GM23338 (cell line): ENCODE results near the gene CROCC2. TPM values are rescaled to one million over a fixed set of nuclear protein-coding genes. Genes with fewer than 3 reads are reported as not detected.

Experiments used
- ATAC-seq: fragments of 200-7000 bp; cut with Tn5 transposase; 3 replicates; pipeline ENCODE4 v1.9.1; 2020
- DNase-seq: peaks from one replicate; pipeline ENCODE4 v3.0.0-alpha.2; 2015; ENCODE audit warnings: low spot score
- H2AFZ ChIP-seq: fragments of 200-600 bp; sonication (generic); 2 replicates; pipeline ENCODE4 v1.8.0; 2016; ENCODE audit warnings: antibody characterized with exemption, mild to moderate bottlenecking, moderate library complexity
- H3F3A ChIP-seq: fragments of 200-600 bp; sonication (generic); replicated peaks from 2 replicates; pipeline ENCODE4 v1.8.0; 2017; ENCODE audit warnings: antibody characterized with exemption, mixed run types, low read depth
- H3K27ac ChIP-seq: fragments of 200-600 bp; sonication (generic); 2 replicates; pipeline ENCODE4 v1.6.1; 2016; ENCODE audit warnings: low read depth
- H3K27me3 ChIP-seq: fragments of 200-600 bp; sonication (generic); 2 replicates; pipeline ENCODE4 v1.8.0; 2016; ENCODE audit warnings: mild to moderate bottlenecking, mixed run types, moderate library complexity; ENCODE audit not compliant: insufficient read depth
- H3K36me3 ChIP-seq: fragments of 200-600 bp; sonication (generic); 2 replicates; pipeline ENCODE4 v1.8.0; 2016; ENCODE audit warnings: mild to moderate bottlenecking; ENCODE audit not compliant: insufficient read depth
- H3K4me1 ChIP-seq: fragments of 200-600 bp; sonication (generic); 2 replicates; pipeline ENCODE4 v1.8.0; 2016; ENCODE audit warnings: mild to moderate bottlenecking, moderate library complexity; ENCODE audit not compliant: insufficient read depth
- H3K4me2 ChIP-seq: fragments of 200-600 bp; sonication (generic); 2 replicates; pipeline ENCODE4 v1.7.1; 2017; ENCODE audit warnings: mixed run types
- H3K4me3 ChIP-seq: fragments of 200-600 bp; sonication (generic); 2 replicates; pipeline ENCODE4 v1.6.1; 2016; ENCODE audit warnings: mixed run types
- H3K79me2 ChIP-seq: fragments of 200-600 bp; sonication (generic); replicated peaks from 2 replicates; pipeline ENCODE4 v1.8.0; 2017; ENCODE audit warnings: mild to moderate bottlenecking; ENCODE audit not compliant: insufficient read depth
- H3K9me2 ChIP-seq: fragments of 200-600 bp; sonication (generic); 2 replicates; pipeline ENCODE4 v1.8.0; 2017; ENCODE audit not compliant: insufficient read depth
- H4K20me1 ChIP-seq: fragments of 200-600 bp; sonication (generic); replicated peaks from 2 replicates; pipeline ENCODE4 v1.8.0; 2017; ENCODE audit warnings: mild to moderate bottlenecking; ENCODE audit not compliant: insufficient read depth
- H3K27ac Mint-ChIP-seq: 2 replicates; pipeline ENCODE4 v1.8.0; 2020; ENCODE audit warnings: inconsistent platforms, mild to moderate bottlenecking, moderate library complexity, mixed read lengths
- H3K27me3 Mint-ChIP-seq: 3 replicates; pipeline ENCODE4 v1.8.0; 2022; ENCODE audit warnings: low read depth, mild to moderate bottlenecking, moderate library complexity, mixed read lengths, inconsistent platforms; ENCODE audit not compliant: insufficient read depth, poor library complexity
- H3K36me3 Mint-ChIP-seq: 3 replicates; pipeline ENCODE4 v1.8.0; 2021; ENCODE audit warnings: low read depth, mild to moderate bottlenecking, inconsistent platforms, moderate library complexity, mixed read lengths
- H3K4me1 Mint-ChIP-seq: 3 replicates; pipeline ENCODE4 v1.8.0; 2020; ENCODE audit warnings: mild to moderate bottlenecking, inconsistent platforms, mixed read lengths
- H3K4me3 Mint-ChIP-seq: 3 replicates; pipeline ENCODE4 v1.8.0; 2021; ENCODE audit warnings: moderate library complexity, mild to moderate bottlenecking, inconsistent platforms, mixed read lengths
- H3K9me3 Mint-ChIP-seq: 3 replicates; pipeline ENCODE4 v1.8.0; 2020; ENCODE audit warnings: moderate library complexity, mild to moderate bottlenecking, inconsistent platforms, mixed read lengths
- CREB1 ChIP-seq: fragments of 250-450 bp; sonication (Bioruptor Pico); IDR thresholded peaks from 2 replicates; pipeline ENCODE4 v1.5.0; 2020; ENCODE audit warnings: low read depth, mild to moderate bottlenecking, moderate library complexity
- EZH2 ChIP-seq: fragments of 200-600 bp; sonication (generic); IDR thresholded peaks from one replicate; pipeline ENCODE4 v1.8.0; 2017; ENCODE audit warnings: antibody characterized with exemption, mild to moderate bottlenecking, low read depth; ENCODE audit not compliant: unreplicated experiment
- EZH2phosphoT487 ChIP-seq: fragments of 200-600 bp; sonication (generic); IDR thresholded peaks from one replicate; pipeline ENCODE4 v1.8.1; 2018; ENCODE audit warnings: antibody characterized with exemption; ENCODE audit not compliant: unreplicated experiment
- JUNB ChIP-seq: IDR thresholded peaks from one replicate; pipeline ENCODE4 v1.6.1; 2016; ENCODE audit warnings: antibody characterized with exemption; ENCODE audit not compliant: unreplicated experiment
- NANOG ChIP-seq: IDR thresholded peaks from 2 replicates; pipeline ENCODE4 v1.6.1; 2016; ENCODE audit warnings: antibody characterized with exemption, borderline replicate concordance
- POLR2AphosphoS5 ChIP-seq: IDR thresholded peaks from 2 replicates; pipeline ENCODE4 v1.6.1; 2016; ENCODE audit warnings: antibody characterized with exemption, low read depth
- STAT1 ChIP-seq: IDR thresholded peaks from one replicate; pipeline ENCODE4 v1.6.1; 2016; ENCODE audit warnings: antibody characterized with exemption; ENCODE audit not compliant: unreplicated experiment
- ZNF114 ChIP-seq: fragments of 250-450 bp; sonication (Bioruptor Pico); IDR thresholded peaks from 2 replicates; pipeline ENCODE4 v1.5.0; 2020; ENCODE audit warnings: mild to moderate bottlenecking, moderate library complexity
- ZNF331 ChIP-seq: fragments of 250-450 bp; sonication (Bioruptor Pico); IDR thresholded peaks from 2 replicates; pipeline ENCODE4 v1.5.0; 2020; ENCODE audit warnings: low read depth, mild to moderate bottlenecking, moderate library complexity
- polyA plus RNA-seq: library from polyadenylated mRNA; unstranded; fragments of >200 nt; fragmentation: Nextera tagmentation; extraction: Ambion mirVana; gene quantifications from 2 replicates; pipeline ENCODE4 v1.2.1, GENCODE V29; 2016
- total RNA-seq: library from RNA; depleted of rRNA; stranded (reverse); fragments of >200 nt; shearing (Covaris generic); gene quantifications from 2 replicates; pipeline ENCODE4 v1.2.3, GENCODE V29; 2014
- TF ChIP-seq, protein P1 (sequence below), 2 experiments: fragments of 200-600 bp in 1 of 2; sonication (generic) in 1 of 2; conservative IDR thresholded peaks; 2 replicates each; pipeline versions ENCODE4 v1.5.1 to v1.6.1; 2016 to 2017; ENCODE audit warnings: antibody characterized with exemption in 2 of 2, low read depth in 2 of 2, mild to moderate bottlenecking in 2 of 2, moderate library complexity in 1 of 2
- TF ChIP-seq, protein P2 (sequence below): fragments of 250-450 bp; sonication (Bioruptor Pico); IDR thresholded peaks from 2 replicates; pipeline ENCODE4 v1.5.0; 2020; ENCODE audit warnings: mild to moderate bottlenecking, moderate library complexity
- TF ChIP-seq, protein P3 (sequence below): IDR thresholded peaks from 2 replicates; pipeline ENCODE4 v1.6.1; 2016; ENCODE audit warnings: antibody characterized with exemption
- TF ChIP-seq, protein P4 (sequence below): IDR thresholded peaks from one replicate; pipeline ENCODE4 v1.6.1; 2018; ENCODE audit warnings: antibody characterized with exemption; ENCODE audit not compliant: unreplicated experiment

The CROCC2 gene
- total and polyA plus RNA-seq, 2 experiments from 2014 or later, result not detected

DNA sequence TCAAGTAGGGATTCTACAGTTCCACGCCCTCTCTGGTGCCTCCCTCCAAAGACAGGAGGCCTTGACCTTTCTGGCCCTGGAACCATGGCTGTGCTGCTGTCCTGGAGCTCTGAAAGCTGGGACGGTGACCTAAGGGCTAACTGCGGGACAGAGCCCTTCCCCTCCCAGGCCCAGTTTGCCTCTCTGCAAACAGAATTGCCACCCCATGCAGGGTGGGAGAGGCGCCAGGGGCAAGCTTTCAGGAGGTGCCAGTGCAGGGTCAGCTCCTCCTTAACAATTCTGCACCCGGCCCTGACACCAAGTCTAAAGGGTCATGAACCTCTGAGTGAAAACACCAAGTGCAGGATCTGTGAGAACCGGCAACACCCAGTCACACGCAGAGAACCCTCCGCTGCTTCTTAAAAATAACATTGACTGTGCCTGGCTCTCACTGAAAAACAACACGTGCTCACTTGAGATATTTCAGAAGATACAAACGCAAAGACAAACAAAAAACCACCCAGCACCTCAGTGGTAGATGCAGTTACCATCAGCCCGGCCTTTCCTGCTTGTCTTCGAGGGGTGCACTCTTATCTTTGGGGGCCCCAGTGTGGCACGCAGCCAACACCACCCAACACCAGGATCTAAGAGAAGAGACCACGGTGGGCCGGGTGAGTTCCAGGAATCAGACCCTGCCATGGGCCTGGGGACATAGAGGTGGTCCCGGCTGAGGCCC, 91.2 kb downstream of the CROCC2 start:
- H3K27ac Mint-ChIP-seq, result no peak overlapping the region
- peak overlapping the region; percentile 62 for H3K4me3 Mint-ChIP-seq
- Histone ChIP-seq H3K4me3 (peak overlapping the region; percentile 78), H2AFZ (no peak overlapping the region), H3K9me2 (no peaks in the 10 kb centered on the region), H3K4me2 (peak overlapping the region; percentile 81; the same call in 1 of the 2 replicates), H3K27me3 (peaks cover 18% of the 10 kb centered on the region), H3K27ac (no peak overlapping the region), H3K4me1 (no peaks in the 10 kb centered on the region), H4K20me1 (no peaks in the 10 kb centered on the region; the same call in 1 of the 2 replicates), H3K79me2 (no peaks in the 10 kb centered on the region), H3F3A (no peaks in the 10 kb centered on the region), H3K36me3 (no peaks in the 10 kb centered on the region)
- H3K36me3 Mint-ChIP-seq, result no peaks in the 10 kb centered on the region; the same call in 2 of the 3 replicates
- DNase-seq (no peak), ATAC-seq (no peak)
- H3K27me3 Mint-ChIP-seq, result peaks cover 24% of the 10 kb centered on the region
- peaks cover 4% of the 10 kb centered on the region; the same call in 1 of the 3 replicates for H3K4me1 Mint-ChIP-seq
- no peaks in the 10 kb centered on the region for H3K9me3 Mint-ChIP-seq
- TF ChIP-seq ZNF114 (CRISPR knock-in tag) (no peak), STAT1 (no peak), ZNF331 (CRISPR knock-in tag) (no peak), POLR2AphosphoS5 (no peak), NANOG (no peak), JUNB (no peak), EZH2phosphoT487 (no peak), EZH2 (no peak), CREB1 (CRISPR knock-in tag) (no peak)
- TF ChIP-seq, protein P1, sequence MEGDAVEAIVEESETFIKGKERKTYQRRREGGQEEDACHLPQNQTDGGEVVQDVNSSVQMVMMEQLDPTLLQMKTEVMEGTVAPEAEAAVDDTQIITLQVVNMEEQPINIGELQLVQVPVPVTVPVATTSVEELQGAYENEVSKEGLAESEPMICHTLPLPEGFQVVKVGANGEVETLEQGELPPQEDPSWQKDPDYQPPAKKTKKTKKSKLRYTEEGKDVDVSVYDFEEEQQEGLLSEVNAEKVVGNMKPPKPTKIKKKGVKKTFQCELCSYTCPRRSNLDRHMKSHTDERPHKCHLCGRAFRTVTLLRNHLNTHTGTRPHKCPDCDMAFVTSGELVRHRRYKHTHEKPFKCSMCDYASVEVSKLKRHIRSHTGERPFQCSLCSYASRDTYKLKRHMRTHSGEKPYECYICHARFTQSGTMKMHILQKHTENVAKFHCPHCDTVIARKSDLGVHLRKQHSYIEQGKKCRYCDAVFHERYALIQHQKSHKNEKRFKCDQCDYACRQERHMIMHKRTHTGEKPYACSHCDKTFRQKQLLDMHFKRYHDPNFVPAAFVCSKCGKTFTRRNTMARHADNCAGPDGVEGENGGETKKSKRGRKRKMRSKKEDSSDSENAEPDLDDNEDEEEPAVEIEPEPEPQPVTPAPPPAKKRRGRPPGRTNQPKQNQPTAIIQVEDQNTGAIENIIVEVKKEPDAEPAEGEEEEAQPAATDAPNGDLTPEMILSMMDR (conservative IDR thresholded peaks at IDR 0.05; ENCODE audit: low read depth in 2 of 2), result no peak
- TF ChIP-seq, protein P2, sequence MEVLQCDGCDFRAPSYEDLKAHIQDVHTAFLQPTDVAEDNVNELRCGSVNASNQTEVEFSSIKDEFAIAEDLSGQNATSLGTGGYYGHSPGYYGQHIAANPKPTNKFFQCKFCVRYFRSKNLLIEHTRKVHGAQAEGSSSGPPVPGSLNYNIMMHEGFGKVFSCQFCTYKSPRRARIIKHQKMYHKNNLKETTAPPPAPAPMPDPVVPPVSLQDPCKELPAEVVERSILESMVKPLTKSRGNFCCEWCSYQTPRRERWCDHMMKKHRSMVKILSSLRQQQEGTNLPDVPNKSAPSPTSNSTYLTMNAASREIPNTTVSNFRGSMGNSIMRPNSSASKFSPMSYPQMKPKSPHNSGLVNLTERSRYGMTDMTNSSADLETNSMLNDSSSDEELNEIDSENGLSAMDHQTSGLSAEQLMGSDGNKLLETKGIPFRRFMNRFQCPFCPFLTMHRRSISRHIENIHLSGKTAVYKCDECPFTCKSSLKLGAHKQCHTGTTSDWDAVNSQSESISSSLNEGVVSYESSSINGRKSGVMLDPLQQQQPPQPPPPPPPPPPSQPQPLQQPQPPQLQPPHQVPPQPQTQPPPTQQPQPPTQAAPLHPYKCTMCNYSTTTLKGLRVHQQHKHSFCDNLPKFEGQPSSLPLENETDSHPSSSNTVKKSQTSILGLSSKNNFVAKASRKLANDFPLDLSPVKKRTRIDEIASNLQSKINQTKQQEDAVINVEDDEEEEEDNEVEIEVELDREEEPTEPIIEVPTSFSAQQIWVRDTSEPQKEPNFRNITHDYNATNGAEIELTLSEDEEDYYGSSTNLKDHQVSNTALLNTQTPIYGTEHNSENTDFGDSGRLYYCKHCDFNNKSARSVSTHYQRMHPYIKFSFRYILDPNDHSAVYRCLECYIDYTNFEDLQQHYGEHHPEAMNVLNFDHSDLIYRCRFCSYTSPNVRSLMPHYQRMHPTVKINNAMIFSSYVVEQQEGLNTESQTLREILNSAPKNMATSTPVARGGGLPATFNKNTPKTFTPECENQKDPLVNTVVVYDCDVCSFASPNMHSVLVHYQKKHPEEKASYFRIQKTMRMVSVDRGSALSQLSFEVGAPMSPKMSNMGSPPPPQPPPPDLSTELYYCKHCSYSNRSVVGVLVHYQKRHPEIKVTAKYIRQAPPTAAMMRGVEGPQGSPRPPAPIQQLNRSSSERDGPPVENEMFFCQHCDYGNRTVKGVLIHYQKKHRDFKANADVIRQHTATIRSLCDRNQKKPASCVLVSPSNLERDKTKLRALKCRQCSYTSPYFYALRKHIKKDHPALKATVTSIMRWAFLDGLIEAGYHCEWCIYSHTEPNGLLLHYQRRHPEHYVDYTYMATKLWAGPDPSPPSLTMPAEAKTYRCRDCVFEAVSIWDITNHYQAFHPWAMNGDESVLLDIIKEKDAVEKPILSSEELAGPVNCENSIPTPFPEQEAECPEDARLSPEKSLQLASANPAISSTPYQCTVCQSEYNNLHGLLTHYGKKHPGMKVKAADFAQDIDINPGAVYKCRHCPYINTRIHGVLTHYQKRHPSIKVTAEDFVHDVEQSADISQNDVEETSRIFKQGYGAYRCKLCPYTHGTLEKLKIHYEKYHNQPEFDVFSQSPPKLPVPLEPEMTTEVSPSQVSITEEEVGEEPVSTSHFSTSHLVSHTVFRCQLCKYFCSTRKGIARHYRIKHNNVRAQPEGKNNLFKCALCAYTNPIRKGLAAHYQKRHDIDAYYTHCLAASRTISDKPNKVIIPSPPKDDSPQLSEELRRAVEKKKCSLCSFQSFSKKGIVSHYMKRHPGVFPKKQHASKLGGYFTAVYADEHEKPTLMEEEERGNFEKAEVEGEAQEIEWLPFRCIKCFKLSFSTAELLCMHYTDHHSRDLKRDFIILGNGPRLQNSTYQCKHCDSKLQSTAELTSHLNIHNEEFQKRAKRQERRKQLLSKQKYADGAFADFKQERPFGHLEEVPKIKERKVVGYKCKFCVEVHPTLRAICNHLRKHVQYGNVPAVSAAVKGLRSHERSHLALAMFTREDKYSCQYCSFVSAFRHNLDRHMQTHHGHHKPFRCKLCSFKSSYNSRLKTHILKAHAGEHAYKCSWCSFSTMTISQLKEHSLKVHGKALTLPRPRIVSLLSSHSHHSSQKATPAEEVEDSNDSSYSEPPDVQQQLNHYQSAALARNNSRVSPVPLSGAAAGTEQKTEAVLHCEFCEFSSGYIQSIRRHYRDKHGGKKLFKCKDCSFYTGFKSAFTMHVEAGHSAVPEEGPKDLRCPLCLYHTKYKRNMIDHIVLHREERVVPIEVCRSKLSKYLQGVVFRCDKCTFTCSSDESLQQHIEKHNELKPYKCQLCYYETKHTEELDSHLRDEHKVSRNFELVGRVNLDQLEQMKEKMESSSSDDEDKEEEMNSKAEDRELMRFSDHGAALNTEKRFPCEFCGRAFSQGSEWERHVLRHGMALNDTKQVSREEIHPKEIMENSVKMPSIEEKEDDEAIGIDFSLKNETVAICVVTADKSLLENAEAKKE, result no peak
- TF ChIP-seq, protein P3, sequence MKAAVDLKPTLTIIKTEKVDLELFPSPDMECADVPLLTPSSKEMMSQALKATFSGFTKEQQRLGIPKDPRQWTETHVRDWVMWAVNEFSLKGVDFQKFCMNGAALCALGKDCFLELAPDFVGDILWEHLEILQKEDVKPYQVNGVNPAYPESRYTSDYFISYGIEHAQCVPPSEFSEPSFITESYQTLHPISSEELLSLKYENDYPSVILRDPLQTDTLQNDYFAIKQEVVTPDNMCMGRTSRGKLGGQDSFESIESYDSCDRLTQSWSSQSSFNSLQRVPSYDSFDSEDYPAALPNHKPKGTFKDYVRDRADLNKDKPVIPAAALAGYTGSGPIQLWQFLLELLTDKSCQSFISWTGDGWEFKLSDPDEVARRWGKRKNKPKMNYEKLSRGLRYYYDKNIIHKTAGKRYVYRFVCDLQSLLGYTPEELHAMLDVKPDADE, result no peak
- TF ChIP-seq, protein P4, sequence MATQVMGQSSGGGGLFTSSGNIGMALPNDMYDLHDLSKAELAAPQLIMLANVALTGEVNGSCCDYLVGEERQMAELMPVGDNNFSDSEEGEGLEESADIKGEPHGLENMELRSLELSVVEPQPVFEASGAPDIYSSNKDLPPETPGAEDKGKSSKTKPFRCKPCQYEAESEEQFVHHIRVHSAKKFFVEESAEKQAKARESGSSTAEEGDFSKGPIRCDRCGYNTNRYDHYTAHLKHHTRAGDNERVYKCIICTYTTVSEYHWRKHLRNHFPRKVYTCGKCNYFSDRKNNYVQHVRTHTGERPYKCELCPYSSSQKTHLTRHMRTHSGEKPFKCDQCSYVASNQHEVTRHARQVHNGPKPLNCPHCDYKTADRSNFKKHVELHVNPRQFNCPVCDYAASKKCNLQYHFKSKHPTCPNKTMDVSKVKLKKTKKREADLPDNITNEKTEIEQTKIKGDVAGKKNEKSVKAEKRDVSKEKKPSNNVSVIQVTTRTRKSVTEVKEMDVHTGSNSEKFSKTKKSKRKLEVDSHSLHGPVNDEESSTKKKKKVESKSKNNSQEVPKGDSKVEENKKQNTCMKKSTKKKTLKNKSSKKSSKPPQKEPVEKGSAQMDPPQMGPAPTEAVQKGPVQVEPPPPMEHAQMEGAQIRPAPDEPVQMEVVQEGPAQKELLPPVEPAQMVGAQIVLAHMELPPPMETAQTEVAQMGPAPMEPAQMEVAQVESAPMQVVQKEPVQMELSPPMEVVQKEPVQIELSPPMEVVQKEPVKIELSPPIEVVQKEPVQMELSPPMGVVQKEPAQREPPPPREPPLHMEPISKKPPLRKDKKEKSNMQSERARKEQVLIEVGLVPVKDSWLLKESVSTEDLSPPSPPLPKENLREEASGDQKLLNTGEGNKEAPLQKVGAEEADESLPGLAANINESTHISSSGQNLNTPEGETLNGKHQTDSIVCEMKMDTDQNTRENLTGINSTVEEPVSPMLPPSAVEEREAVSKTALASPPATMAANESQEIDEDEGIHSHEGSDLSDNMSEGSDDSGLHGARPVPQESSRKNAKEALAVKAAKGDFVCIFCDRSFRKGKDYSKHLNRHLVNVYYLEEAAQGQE, result no peak
